Ovary (tissue), 9 donors: Measurements from ENCODE around the gene HMG20A. TPM values are rescaled to one million over a fixed set of nuclear protein-coding genes. Genes with fewer than 3 reads are reported as not detected.

Experiments used
- polyA plus RNA-seq, 2 donors: library from polyadenylated mRNA; stranded (reverse); fragments of 200-250 nt in 1 of 2; fragments of 350-450 nt in 1 of 2; fragmentation: Illumina TruSeq in 1 of 2; extraction: RNeasy Lipid Tissue Mini Kit (QIAGEN cat#74804) in 1 of 2; gene quantifications; one replicate each; pipeline ENCODE4 v1.2.3, GENCODE V29; 2013 to 2014
- total RNA-seq, 7 donors: library from RNA; depleted of rRNA in 2 of 7; stranded (reverse); fragments of >200 nt in 2 of 7; fragmentation: NEBNext Ultra II Directional in 3 of 7; extraction: Animal tissue kit (Norgen Biotek cat#: 25700) in 3 of 7; gene quantifications; one replicate each; pipeline versions ENCODE4 v1.1.0 to v1.2.4, GENCODE V29; 2016 to 2023
- donor health status: DM: no; HTN: no; CAD: no; lungs with moderate emphysema.
- donor health status: DM: no; HTN: no; CAD: no.
- donor health status: Bipolar disorder and iron deficiency.
- donor health status: DM: yes; HTN: yes; CAD: no.
- donor health status: DM: no; HTN: no; CAD: no.
- donor health status: DM: yes; HTN: yes; CAD: no.

HMG20A gene
- total and polyA plus RNA-seq, 9 donors = 18.2 to 53.4 (median 34.9) TPM

Other genes starting within 250 kb of the HMG20A start
- 10 to 100 TPM; 17.2 to 48.4 (median 44.3) TPM for gene PEAK1, start 784 bp upstream of the HMG20A start, total RNA-seq
- gene PEAK1, start 784 bp upstream of the HMG20A start, polyA plus RNA-seq = 10 to 100 TPM in 1 of 2 donors, 1 to 10 TPM in 1; 6.6 to 38.4 TPM
- gene LINGO1, start 212.0 kb downstream of the HMG20A start, total RNA-seq = 1 to 10 TPM in 3 of 7 donors, under 1 TPM in 4; 0.36 to 4.5 (median 0.92) TPM
- 1 to 10 TPM; 2.4 to 3.6 TPM for gene LINGO1, start 212.0 kb downstream of the HMG20A start, polyA plus RNA-seq